HepG2 (cell line): ENCODE measurements around the gene CCDC57. TPM values are rescaled to one million over a fixed set of nuclear protein-coding genes. Genes with fewer than 3 reads are reported as not detected.
A peak's percentile ranks its signal among the peaks of the same experiment; 100 is the strongest.

Experiments used
- ATF1 ChIP-seq: IDR thresholded peaks from 2 replicates; pipeline ENCODE4 v1.6.1; 2016; ENCODE audit warnings: mild to moderate bottlenecking, control low read depth
- CEBPG ChIP-seq: IDR thresholded peaks from 2 replicates; pipeline ENCODE4 v1.6.1; 2016
- CHD2 ChIP-seq: IDR thresholded peaks from 2 replicates; pipeline ENCODE4 v1.6.1; 2011; ENCODE audit warnings: low read depth, low read length, improper control_type of control experiment
- GATAD1 ChIP-seq: IDR thresholded peaks from 2 replicates; pipeline ENCODE4 v1.6.1; 2016; ENCODE audit warnings: missing genetic modification reagents, missing compliant biosample characterization
- MAFF ChIP-seq: IDR thresholded peaks from 2 replicates; pipeline ENCODE4 v1.6.1; 2011; ENCODE audit warnings: low read depth, low read length, improper control_type of control experiment
- MAFK ChIP-seq, 2 experiments: IDR thresholded peaks in 1 of 2; conservative IDR thresholded peaks in 1 of 2; 2 replicates each; pipeline ENCODE4 v1.6.1; 2011; ENCODE audit warnings: improper control_type of control experiment in 2 of 2, low read length in 2 of 2
- PHF21A ChIP-seq: sonication (generic); formaldehyde crosslinking; IDR thresholded peaks from 2 replicates; pipeline ENCODE4 v1.5.0; 2020; ENCODE audit warnings: mild to moderate bottlenecking, missing genetic modification reagents
- SSRP1 ChIP-seq: IDR thresholded peaks from 2 replicates; pipeline ENCODE4 v1.6.1; 2016; ENCODE audit warnings: control low read depth
- SYNCRIP ChIP-seq: fragments of 200-400 bp; formaldehyde crosslinking; IDR thresholded peaks from 2 replicates; pipeline ENCODE4 v1.6.1; 2018; ENCODE audit warnings: mild to moderate bottlenecking, low read depth, low read length; ENCODE audit not compliant: insufficient read depth
- WIZ ChIP-seq: sonication (generic); formaldehyde crosslinking; IDR thresholded peaks from 2 replicates; pipeline ENCODE4 v1.5.1; 2020; ENCODE audit warnings: mild to moderate bottlenecking, missing genetic modification reagents
- YEATS4 ChIP-seq: sonication (generic); formaldehyde crosslinking; IDR thresholded peaks from 2 replicates; pipeline ENCODE4 v1.4.0; 2020; ENCODE audit warnings: missing genetic modification reagents, borderline replicate concordance
- ZBTB20 ChIP-seq: sonication (generic); formaldehyde crosslinking; IDR thresholded peaks from 2 replicates; pipeline ENCODE4 v1.8.1; 2023; ENCODE audit warnings: missing genetic modification reagents, low read depth, mild to moderate bottlenecking, borderline replicate concordance
- ZNF234 ChIP-seq: sonication (generic); formaldehyde crosslinking; conservative IDR thresholded peaks from 2 replicates; pipeline ENCODE4 v1.5.1; 2020; ENCODE audit warnings: mild to moderate bottlenecking, missing genetic modification reagents
- ZNF30 ChIP-seq: sonication (generic); formaldehyde crosslinking; IDR thresholded peaks from 2 replicates; pipeline ENCODE4 v1.5.0; 2020; ENCODE audit warnings: mild to moderate bottlenecking, missing genetic modification reagents
- ZNF333 ChIP-seq: sonication (generic); formaldehyde crosslinking; IDR thresholded peaks from 2 replicates; pipeline ENCODE4 v1.4.0; 2020; ENCODE audit warnings: mild to moderate bottlenecking, missing genetic modification reagents, borderline replicate concordance
- ZNF430 ChIP-seq: sonication (generic); formaldehyde crosslinking; IDR thresholded peaks from 2 replicates; pipeline ENCODE4 v1.9.0; 2021; ENCODE audit warnings: mild to moderate bottlenecking, missing genetic modification reagents
- ZNF432 ChIP-seq: sonication (generic); formaldehyde crosslinking; IDR thresholded peaks from 2 replicates; pipeline ENCODE4 v1.5.0; 2020; ENCODE audit warnings: missing genetic modification reagents, mild to moderate bottlenecking, borderline replicate concordance
- ZNF562 ChIP-seq: sonication (generic); formaldehyde crosslinking; IDR thresholded peaks from 2 replicates; pipeline ENCODE4 v1.8.0; 2022; ENCODE audit warnings: missing genetic modification reagents, borderline replicate concordance
- ZNF644 ChIP-seq: IDR thresholded peaks from 2 replicates; pipeline ENCODE4 v1.6.1; 2016; ENCODE audit warnings: low read depth
- ZNF75D ChIP-seq: sonication (generic); formaldehyde crosslinking; IDR thresholded peaks from 2 replicates; pipeline ENCODE4 v1.8.1; 2023; ENCODE audit warnings: missing genetic modification reagents, mild to moderate bottlenecking, borderline replicate concordance
- polyA plus RNA-seq, 8 experiments: library from polyadenylated mRNA; depleted of rRNA in 3 of 8; stranded (reverse) in 7 of 8; unstranded in 1 of 8; fragments of >200 nt; fragmentation: Illumina TruSeq in 4 of 8; extraction: Trizol in 4 of 8; gene quantifications; 2 replicates each; pipeline versions ENCODE4 v1.2.1 to v1.2.3, GENCODE V29; 2011 to 2016; ENCODE audit warnings: low read depth in 4 of 8, missing spikeins in 1 of 8, mixed read lengths in 1 of 8; ENCODE audit not compliant: insufficient read depth in 1 of 8
- total RNA-seq, 5 experiments: library from RNA; depleted of rRNA; stranded (reverse); fragments of >200 nt; fragmentation: Illumina TruSeq; extraction: Trizol; gene quantifications; 2 replicates each; pipeline ENCODE4 v1.2.3, GENCODE V29; 2016; ENCODE audit warnings: low read depth in 1 of 5
- TF ChIP-seq, protein P1 (sequence below): sonication (generic); formaldehyde crosslinking; IDR thresholded peaks from 2 replicates; pipeline ENCODE4 v1.4.0; 2020; ENCODE audit warnings: missing genetic modification reagents, mild to moderate bottlenecking, borderline replicate concordance
- TF ChIP-seq, protein P2 (sequence below): sonication (generic); formaldehyde crosslinking; IDR thresholded peaks from 2 replicates; pipeline ENCODE4 v1.5.0; 2020; ENCODE audit warnings: mild to moderate bottlenecking, missing genetic modification reagents
- TF ChIP-seq, protein P3 (sequence below), 2 experiments: sonication (generic) in 1 of 2; formaldehyde crosslinking in 1 of 2; IDR thresholded peaks; 2 replicates each; pipeline versions ENCODE4 v1.4.0 to v1.6.1; 2016 to 2020; ENCODE audit warnings: borderline replicate concordance in 1 of 2, low read depth in 1 of 2, mild to moderate bottlenecking in 1 of 2, missing genetic modification reagents in 1 of 2

CCDC57 gene
- total and polyA plus RNA-seq, 2 of the 13 experiments (the other 11 are each of a cell fraction or from before 2014, with no cell fraction given) = 59.3 to 59.9 TPM

DNA sequence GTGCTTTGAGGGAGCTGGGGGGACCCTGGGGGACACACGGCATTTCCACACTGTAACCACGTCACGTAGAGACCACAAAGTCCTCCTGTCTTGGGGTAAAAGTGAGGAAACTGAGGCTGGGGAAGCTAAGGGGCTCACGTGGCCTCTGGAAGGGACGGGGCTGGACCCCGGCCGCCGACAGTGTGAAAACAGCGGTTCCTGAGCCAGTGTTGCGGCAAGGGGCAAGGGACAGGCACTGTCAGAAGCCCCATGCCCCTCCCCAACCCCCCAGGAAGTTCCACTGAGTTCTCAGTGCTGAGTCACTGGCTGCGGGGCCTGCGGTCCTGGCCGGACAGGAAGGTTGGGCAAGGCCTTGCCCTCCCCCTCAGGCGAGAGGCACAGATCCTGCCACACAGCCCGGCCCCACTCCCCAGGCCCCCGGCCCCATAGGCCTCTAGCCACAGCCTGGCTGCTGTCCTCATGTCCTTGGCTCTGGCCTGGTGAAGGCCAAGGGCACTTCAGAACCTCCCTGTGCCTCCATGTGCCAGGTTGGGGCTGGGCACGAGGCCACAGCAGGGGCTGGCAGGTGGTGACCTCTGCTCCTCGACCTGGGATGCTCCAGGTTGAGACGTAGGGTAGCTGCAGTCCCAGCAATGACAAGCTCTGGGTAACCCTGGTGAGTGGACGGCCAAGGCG lies 5.0 kb upstream of the CCDC57 start (continued):
- peak; percentile 93 for TF ChIP-seq ZNF30 (CRISPR knock-in tag)
- no peak for TF ChIP-seq ZNF333 (CRISPR knock-in tag)
- TF ChIP-seq ZBTB20 = peak; percentile 85; the same call in 1 of the 2 replicates
- TF ChIP-seq ZNF75D (CRISPR knock-in tag) = 0 out of 2 replicates have a peak, but pooled peaks have one; percentile 15
- no peak; the same call in 1 of the 2 replicates for TF ChIP-seq GATAD1 (CRISPR knock-in tag)
- peak; percentile 77; the same call in 1 of the 2 replicates for TF ChIP-seq SSRP1 (CRISPR knock-in tag)
- peak; percentile 84; the same call in 1 of the 2 replicates for TF ChIP-seq WIZ (CRISPR knock-in tag)
- peak; percentile 55 to 69 for TF ChIP-seq MAFK (conservative IDR thresholded peaks at IDR 0.05 in 1 of 2, IDR thresholded peaks at IDR 0.05 in 1 of 2; ENCODE audit: low read length in 2 of 2)
- TF ChIP-seq, protein P1, sequence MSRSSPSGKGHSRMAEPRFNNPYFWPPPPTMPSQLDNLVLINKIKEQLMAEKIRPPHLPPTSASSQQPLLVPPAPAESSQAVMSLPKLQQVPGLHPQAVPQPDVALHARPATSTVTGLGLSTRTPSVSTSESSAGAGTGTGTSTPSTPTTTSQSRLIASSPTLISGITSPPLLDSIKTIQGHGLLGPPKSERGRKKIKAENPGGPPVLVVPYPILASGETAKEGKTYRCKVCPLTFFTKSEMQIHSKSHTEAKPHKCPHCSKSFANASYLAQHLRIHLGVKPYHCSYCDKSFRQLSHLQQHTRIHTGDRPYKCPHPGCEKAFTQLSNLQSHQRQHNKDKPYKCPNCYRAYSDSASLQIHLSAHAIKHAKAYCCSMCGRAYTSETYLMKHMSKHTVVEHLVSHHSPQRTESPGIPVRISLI (CRISPR knock-in tag) = no peak; the same call in 1 of the 2 replicates
- no peak for TF ChIP-seq ZNF562 (CRISPR knock-in tag)
- TF ChIP-seq, protein P2, sequence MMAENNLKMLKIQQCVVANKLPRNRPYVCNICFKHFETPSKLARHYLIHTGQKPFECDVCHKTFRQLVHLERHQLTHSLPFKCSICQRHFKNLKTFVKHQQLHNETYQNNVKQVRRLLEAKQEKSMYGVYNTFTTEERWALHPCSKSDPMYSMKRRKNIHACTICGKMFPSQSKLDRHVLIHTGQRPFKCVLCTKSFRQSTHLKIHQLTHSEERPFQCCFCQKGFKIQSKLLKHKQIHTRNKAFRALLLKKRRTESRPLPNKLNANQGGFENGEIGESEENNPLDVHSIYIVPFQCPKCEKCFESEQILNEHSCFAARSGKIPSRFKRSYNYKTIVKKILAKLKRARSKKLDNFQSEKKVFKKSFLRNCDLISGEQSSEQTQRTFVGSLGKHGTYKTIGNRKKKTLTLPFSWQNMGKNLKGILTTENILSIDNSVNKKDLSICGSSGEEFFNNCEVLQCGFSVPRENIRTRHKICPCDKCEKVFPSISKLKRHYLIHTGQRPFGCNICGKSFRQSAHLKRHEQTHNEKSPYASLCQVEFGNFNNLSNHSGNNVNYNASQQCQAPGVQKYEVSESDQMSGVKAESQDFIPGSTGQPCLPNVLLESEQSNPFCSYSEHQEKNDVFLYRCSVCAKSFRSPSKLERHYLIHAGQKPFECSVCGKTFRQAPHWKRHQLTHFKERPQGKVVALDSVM = no peak
- peak; percentile 92 for TF ChIP-seq PHF21A (CRISPR knock-in tag)
- no peak for TF ChIP-seq SYNCRIP
- peak; percentile 55; the same call in 1 of the 2 replicates for TF ChIP-seq CHD2
- peak; percentile 36; the same call in 1 of the 2 replicates for TF ChIP-seq MAFF
- TF ChIP-seq ZNF432 (CRISPR knock-in tag) = no peak
- no peak for TF ChIP-seq ZNF234 (CRISPR knock-in tag)
- TF ChIP-seq ATF1 (CRISPR knock-in tag) = no peak
- peak; percentile 75; the same call in 1 of the 2 replicates for TF ChIP-seq YEATS4 (CRISPR knock-in tag)
- TF ChIP-seq, protein P3, sequence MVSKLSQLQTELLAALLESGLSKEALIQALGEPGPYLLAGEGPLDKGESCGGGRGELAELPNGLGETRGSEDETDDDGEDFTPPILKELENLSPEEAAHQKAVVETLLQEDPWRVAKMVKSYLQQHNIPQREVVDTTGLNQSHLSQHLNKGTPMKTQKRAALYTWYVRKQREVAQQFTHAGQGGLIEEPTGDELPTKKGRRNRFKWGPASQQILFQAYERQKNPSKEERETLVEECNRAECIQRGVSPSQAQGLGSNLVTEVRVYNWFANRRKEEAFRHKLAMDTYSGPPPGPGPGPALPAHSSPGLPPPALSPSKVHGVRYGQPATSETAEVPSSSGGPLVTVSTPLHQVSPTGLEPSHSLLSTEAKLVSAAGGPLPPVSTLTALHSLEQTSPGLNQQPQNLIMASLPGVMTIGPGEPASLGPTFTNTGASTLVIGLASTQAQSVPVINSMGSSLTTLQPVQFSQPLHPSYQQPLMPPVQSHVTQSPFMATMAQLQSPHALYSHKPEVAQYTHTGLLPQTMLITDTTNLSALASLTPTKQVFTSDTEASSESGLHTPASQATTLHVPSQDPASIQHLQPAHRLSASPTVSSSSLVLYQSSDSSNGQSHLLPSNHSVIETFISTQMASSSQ (IDR thresholded peaks at IDR 0.05; ENCODE audit: low read depth) = no peak
- TF ChIP-seq, protein P3 (CRISPR knock-in tag; IDR thresholded peaks at IDR 0.05; ENCODE audit: borderline replicate concordance) = peak; percentile 53; the same call in 1 of the 2 replicates
- no peak for TF ChIP-seq ZNF644 (CRISPR knock-in tag)
- TF ChIP-seq ZNF430 (CRISPR knock-in tag) = no peak
- peak; percentile 88 for TF ChIP-seq CEBPG (CRISPR knock-in tag)
